PC-3 (cell line): ENCODE data around the gene CYS1. TPM values are rescaled to one million over a fixed set of nuclear protein-coding genes. Genes with fewer than 3 reads are reported as not detected.
"Not testable (repeated sequence)": the region's sequence is repeated elsewhere in the genome, so short reads cannot be mapped to it uniquely, and the experiment has no call there.

Experiments
- ATAC-seq: fragments of 200-7000 bp; cut with Tn5 transposase; 2 replicates; pipeline ENCODE4 v1.9.1; 2020; ENCODE audit warnings: mild to moderate bottlenecking, moderate library complexity
- BruUV-seq: library from RNA; stranded (reverse); fragments of 400-500 nt; replicated peaks from 2 replicates; lab custom pipeline; 2021; lab: Mats Ljungman, UMichigan
- CTCF ChIA-PET: fragments of 300-600 bp; sonication (Branson Sonifier 250); formaldehyde crosslinking; loops from one replicate; lab custom pipeline; 2022; ENCODE audit warnings: antibody characterized with exemption; lab: Charles Lee
- POLR2A ChIA-PET: fragments of 300-600 bp; sonication (Branson Sonifier 250); formaldehyde crosslinking; loops from one replicate; lab custom pipeline; 2022; ENCODE audit warnings: antibody characterized with exemption; ENCODE audit not compliant: unreplicated experiment; lab: Charles Lee
- DNase-seq: peaks from one replicate; pipeline ENCODE4 v3.0.0-alpha.2; 2015
- H2AFZ ChIP-seq: fragments of 300-600 bp; sonication (generic); 2 replicates; pipeline ENCODE4 v1.6.0; 2016; ENCODE audit warnings: antibody characterized with exemption, low read length
- H3F3A ChIP-seq: fragments of 300-600 bp; sonication (generic); one replicate; pipeline ENCODE4 v1.6.0; 2017; ENCODE audit warnings: antibody characterized with exemption, low read length, control low read depth, mild to moderate bottlenecking; ENCODE audit not compliant: unreplicated experiment
- H3K27ac ChIP-seq: fragments of 300-600 bp; sonication (generic); 2 replicates; pipeline ENCODE4 v1.5.1; 2016; ENCODE audit warnings: mild to moderate bottlenecking, low read length
- H3K27me3 ChIP-seq: fragments of 300-600 bp; sonication (generic); 2 replicates; pipeline ENCODE4 v1.6.1; 2016; ENCODE audit warnings: low read length, mixed read lengths
- H3K36me3 ChIP-seq: fragments of 300-600 bp; sonication (generic); 2 replicates; pipeline ENCODE4 v1.6.1; 2016; ENCODE audit warnings: low read depth, mixed run types, low read length, mixed read lengths
- H3K4me1 ChIP-seq: fragments of 300-600 bp; sonication (generic); 2 replicates; pipeline ENCODE4 v1.5.1; 2016; ENCODE audit warnings: low read length; ENCODE audit not compliant: insufficient read depth
- H3K4me2 ChIP-seq: fragments of 300-600 bp; sonication (generic); 2 replicates; pipeline ENCODE4 v1.6.0; 2016; ENCODE audit warnings: low read length
- H3K4me3 ChIP-seq: fragments of 300-600 bp; sonication (generic); 2 replicates; pipeline ENCODE4 v1.5.1; 2016; ENCODE audit warnings: mild to moderate bottlenecking, low read length, mixed read lengths
- H3K79me2 ChIP-seq: fragments of 300-600 bp; sonication (generic); 2 replicates; pipeline ENCODE4 v1.6.1; 2017; ENCODE audit warnings: low read length, mixed read lengths
- H3K9ac ChIP-seq: fragments of 300-600 bp; sonication (generic); 2 replicates; pipeline ENCODE4 v1.6.0; 2016; ENCODE audit warnings: mild to moderate bottlenecking, low read length
- H3K9me2 ChIP-seq: fragments of 300-600 bp; sonication (generic); replicated peaks from 2 replicates; pipeline ENCODE4 v1.6.1; 2016; ENCODE audit warnings: mixed run types, low read length, mixed read lengths
- H3K9me3 ChIP-seq: fragments of 300-600 bp; sonication (generic); 2 replicates; pipeline ENCODE4 v1.6.1; 2016; ENCODE audit warnings: low read length, mixed read lengths
- H4K20me1 ChIP-seq: fragments of 300-600 bp; sonication (generic); 2 replicates; pipeline ENCODE4 v1.6.1; 2016; ENCODE audit warnings: low read length, mixed read lengths
- EZH2phosphoT487 ChIP-seq: fragments of 300-600 bp; sonication (generic); IDR thresholded peaks from 2 replicates; pipeline ENCODE4 v1.6.1; 2018; ENCODE audit warnings: mild to moderate bottlenecking, antibody characterized with exemption, low read length, borderline replicate concordance
- intact Hi-C: fragments of 100-400 bp; cut with micrococcal nuclease; formaldehyde crosslinking; loops from 2 replicates; pipeline ENCODE4 v1.9.0; 2023
- total RNA-seq: library from RNA; depleted of rRNA; stranded (reverse); fragments of >200 nt; gene quantifications from 2 replicates; pipeline ENCODE4 v1.2.3, GENCODE V29; 2014
- TF ChIP-seq, protein P1 (sequence below): fragments of 300-600 bp; sonication (generic); conservative IDR thresholded peaks from 2 replicates; pipeline ENCODE4 v1.5.1; 2017; ENCODE audit warnings: antibody characterized with exemption, low read depth, mild to moderate bottlenecking, low read length

Gene CYS1
- total RNA-seq, 1 experiment from 2014 or later, result 0.15 TPM

DNA sequence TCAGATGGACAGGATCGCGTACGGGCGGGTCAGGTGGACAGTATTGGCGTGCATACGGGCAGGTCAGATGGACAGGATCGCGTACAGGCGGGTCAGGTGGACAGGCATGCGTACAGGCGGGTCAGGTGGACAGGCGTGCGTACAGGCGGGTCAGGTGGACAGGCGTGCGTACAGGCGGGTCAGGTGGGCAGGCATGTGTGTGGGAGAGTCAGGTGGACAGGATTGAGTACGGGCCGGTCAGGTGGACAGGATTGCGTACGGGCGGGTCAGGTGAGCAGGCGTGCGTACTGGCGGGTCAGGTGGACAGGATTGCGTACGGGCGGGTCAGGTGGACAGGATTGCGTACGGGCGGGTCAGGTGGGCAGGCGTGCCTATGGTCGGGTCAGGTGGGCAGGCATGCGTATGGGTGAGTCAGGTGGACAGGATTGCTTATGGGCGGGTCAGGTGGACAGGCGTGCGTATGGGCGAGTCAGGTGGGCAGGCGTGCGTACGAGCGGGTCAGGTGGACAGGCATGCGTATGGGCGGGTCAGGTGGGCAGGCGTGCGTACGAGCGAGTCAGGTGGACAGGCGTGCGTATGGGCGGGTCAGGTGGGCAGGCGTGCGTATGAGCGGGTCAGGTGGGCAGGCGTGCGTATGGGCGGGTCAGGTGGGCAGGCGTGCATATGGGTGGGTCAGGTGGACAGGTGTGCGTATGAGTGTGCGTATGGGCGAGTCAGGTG, 68.4 kb downstream of the CYS1 start:
- not testable (repeated sequence) for BruUV-seq, DNase-seq

DNA sequence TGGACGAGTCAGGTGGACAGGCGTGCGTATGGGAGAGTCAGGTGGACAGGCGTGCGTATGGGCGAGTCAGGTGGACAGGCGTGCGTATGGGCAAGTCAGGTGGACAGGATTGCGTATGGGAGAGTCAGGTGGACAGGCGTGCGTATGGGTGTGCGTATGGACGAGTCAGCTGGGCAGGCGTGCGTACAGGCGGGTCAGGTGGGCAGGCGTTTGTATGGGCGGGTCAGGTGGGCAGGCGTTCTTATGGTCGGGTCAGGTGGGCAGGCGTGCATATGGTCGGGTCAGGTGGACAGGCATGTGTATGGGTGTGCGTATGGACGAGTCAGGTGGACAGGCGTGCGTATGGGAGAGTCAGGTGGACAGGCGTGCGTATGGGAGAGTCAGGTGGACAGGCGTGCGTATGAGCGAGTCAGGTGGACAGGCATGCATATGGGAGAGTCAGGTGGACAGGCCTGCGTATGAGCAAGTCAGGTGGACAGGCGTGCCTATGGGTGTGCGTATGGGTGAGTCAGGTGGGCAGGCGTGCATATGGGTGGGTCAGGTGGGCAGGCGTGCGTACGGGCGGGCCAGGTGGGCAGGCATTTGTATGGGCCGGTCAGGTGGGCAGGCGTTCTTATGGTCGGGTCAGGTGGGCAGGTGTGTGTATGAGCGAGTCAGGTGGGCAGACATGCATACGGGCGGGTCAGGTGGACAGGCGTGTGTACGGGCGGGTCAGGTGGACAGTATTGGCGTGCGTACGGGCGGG, 69.2 kb downstream of the CYS1 start:
- H3K9ac ChIP-seq, H3K4me2 ChIP-seq, H2AFZ ChIP-seq, H3K79me2 ChIP-seq, H3F3A ChIP-seq, DNase-seq, CTCF ChIA-PET, POLR2A ChIA-PET, H3K4me1 ChIP-seq, H3K9me2 ChIP-seq, BruUV-seq, H3K36me3 ChIP-seq, intact Hi-C loops, H4K20me1 ChIP-seq, H3K27me3 ChIP-seq, ATAC-seq, H3K9me3 ChIP-seq, H3K27ac ChIP-seq, H3K4me3 ChIP-seq: not testable (repeated sequence)

More for the DNA sequence above, 68.4 kb downstream of the CYS1 start:
- H3K9ac ChIP-seq, H3K9me3 ChIP-seq, H3K4me3 ChIP-seq, H3K27ac ChIP-seq, H3K9me2 ChIP-seq, H3K27me3 ChIP-seq, H3K79me2 ChIP-seq, H3K4me2 ChIP-seq, intact Hi-C loops, H3F3A ChIP-seq, CTCF ChIA-PET, H2AFZ ChIP-seq, H4K20me1 ChIP-seq, H3K4me1 ChIP-seq, ATAC-seq, H3K36me3 ChIP-seq, POLR2A ChIA-PET: not testable (repeated sequence)

DNA sequence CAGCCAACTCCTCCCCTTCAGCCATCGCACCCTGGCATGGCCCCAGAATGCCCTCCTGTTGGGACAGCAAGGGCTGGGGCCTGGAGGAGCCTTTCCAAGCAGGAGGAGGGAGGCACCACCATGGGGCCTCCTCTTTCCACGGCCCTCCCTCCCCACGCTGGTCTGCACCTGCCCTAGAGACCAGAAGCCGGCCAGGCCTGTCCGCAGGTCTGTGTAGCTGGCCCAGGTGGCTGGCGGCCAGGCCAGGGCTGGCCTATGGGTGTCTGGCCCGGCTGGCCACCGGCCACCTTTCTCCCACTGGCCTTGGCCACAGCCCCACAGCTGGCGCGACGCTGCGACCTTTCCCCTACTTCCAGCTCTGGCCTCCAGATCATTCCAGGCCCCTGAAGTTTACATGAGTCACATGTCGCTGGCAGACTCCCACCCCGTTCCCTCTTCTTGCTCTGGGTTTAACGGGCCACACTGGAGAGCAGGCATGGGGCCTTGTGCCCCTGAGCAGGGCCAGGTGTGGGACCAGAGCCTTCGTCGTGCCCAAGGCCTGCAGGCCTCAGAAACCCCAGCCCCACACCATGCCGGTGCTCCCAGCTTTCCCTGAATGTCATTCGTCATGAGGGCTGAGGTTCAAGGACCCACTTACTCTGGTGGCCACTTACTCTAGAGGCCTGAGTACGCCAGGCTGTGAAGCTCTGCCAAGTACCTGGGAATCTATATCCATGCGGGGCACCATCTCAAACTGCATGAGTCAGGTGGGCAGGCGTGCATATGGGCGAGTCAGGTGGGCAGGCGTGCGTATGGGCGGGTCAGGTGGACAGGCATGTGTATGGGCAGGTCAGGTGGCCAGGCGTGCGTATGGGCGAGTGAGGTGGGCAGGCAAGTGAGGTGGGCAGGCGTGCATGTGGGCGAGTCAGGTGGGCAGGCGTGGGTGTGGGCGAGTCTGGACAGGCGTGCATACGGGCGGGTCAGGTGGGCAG, 70.1 kb downstream of the CYS1 start:
- DNase-seq, result peak; percentile 9
- H3K4me2 ChIP-seq, result no peak overlapping the region
- TF ChIP-seq EZH2phosphoT487, result no peak
- TF ChIP-seq, protein P1, sequence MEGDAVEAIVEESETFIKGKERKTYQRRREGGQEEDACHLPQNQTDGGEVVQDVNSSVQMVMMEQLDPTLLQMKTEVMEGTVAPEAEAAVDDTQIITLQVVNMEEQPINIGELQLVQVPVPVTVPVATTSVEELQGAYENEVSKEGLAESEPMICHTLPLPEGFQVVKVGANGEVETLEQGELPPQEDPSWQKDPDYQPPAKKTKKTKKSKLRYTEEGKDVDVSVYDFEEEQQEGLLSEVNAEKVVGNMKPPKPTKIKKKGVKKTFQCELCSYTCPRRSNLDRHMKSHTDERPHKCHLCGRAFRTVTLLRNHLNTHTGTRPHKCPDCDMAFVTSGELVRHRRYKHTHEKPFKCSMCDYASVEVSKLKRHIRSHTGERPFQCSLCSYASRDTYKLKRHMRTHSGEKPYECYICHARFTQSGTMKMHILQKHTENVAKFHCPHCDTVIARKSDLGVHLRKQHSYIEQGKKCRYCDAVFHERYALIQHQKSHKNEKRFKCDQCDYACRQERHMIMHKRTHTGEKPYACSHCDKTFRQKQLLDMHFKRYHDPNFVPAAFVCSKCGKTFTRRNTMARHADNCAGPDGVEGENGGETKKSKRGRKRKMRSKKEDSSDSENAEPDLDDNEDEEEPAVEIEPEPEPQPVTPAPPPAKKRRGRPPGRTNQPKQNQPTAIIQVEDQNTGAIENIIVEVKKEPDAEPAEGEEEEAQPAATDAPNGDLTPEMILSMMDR, result no peak
- intact Hi-C loops, result no loop called here
- BruUV-seq, result no TSS peak
- no peaks in the 10 kb centered on the region for H3K79me2 ChIP-seq
- H3F3A ChIP-seq, result no peaks in the 10 kb centered on the region
- no peaks in the 10 kb centered on the region for H4K20me1 ChIP-seq
- no peaks in the 10 kb centered on the region for H3K9me2 ChIP-seq
- no peaks in the 10 kb centered on the region for H3K9me3 ChIP-seq
- no peaks in the 10 kb centered on the region for H3K36me3 ChIP-seq
- H3K27me3 ChIP-seq, result no peaks in the 10 kb centered on the region
- H3K9ac ChIP-seq, result no peak overlapping the region
- peak; percentile 45 for ATAC-seq
- CTCF ChIA-PET, result no interaction called here
- H3K4me3 ChIP-seq, result no peak overlapping the region
- peaks cover 9% of the 10 kb centered on the region; the same call in 1 of the 2 replicates for H3K4me1 ChIP-seq
- POLR2A ChIA-PET, result no interaction called here
- H2AFZ ChIP-seq, result no peak overlapping the region
- no peak overlapping the region for H3K27ac ChIP-seq
